GM19397 (cell line): ENCODE measurements around the gene GPN1.
"Not testable (repeated sequence)": the region's sequence is repeated elsewhere in the genome, so short reads cannot be mapped to it uniquely, and the experiment has no call there.

Source experiments
- ATAC-seq: cut with Tn5 transposase; IDR thresholded peaks from one replicate; pipeline ENCODE4 v1.9.1; 2021; ENCODE audit warnings: mild to moderate bottlenecking, moderate library complexity; ENCODE audit not compliant: unreplicated experiment

GPN1 gene

DNA sequence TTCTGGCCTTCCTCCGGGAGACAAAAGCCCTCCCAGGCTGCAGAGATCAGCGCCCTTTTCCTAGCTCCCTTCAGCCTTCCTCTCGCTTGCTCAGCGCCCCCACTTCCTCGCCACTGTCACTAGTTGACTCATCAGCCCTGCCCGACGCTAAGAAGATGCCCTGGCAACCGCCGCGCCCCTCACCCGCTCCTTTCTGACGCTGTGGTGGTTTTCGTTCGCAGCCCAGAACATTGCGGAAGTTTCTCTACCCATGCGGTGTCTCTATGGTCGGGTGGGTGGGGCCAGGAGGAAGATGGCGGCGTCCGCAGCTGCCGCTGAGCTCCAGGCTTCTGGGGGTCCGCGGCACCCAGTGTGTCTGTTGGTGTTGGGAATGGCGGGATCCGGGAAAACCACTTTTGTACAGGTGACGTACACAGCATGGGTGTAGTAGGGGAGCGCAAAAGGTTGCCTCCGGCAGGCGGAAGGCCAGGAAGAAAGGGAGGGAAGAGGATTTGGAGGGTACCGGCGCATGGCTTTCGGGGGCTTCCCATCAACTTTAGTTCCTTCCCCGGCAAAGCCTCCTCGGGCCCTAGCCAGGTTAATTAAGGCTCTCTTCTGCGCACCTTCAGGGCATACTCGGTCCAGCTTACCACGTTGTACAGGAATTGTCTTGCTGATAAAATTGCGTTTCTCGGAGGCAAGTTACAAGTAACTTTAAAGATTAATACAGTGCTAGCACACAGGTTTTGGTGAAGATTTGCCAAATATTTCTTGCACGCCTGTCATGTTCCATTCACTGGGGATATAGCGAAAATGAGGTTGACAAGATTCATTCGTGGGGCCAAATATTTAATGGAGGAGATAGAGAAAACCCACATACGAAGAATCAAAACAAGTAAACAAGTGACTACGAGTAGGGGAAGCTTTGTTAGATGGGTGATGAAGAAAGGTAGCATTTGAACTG is at the start of gene GPN1, which contains the start of gene CCDC121:
Gene GPN1 (plus strand): TSS at position 284 of the 943 bp plus-strand sequence. CDS start 9 bp downstream, at position 293.
Gene CCDC121 (minus strand): TSS at position 246 of the 943 bp plus-strand sequence. CDS start 1,213 bp downstream, outside the sequence.
- peak; percentile 95 for ATAC-seq

GRCh38 chr2:27581417-27582128 is 47.3 kb upstream of the GPN1 start:
- no peak for ATAC-seq

- no peak for ATAC-seq
These were observed 46.6 kb upstream of the GPN1 start for GRCh38 chr2:27582129-27582694.

DNA sequence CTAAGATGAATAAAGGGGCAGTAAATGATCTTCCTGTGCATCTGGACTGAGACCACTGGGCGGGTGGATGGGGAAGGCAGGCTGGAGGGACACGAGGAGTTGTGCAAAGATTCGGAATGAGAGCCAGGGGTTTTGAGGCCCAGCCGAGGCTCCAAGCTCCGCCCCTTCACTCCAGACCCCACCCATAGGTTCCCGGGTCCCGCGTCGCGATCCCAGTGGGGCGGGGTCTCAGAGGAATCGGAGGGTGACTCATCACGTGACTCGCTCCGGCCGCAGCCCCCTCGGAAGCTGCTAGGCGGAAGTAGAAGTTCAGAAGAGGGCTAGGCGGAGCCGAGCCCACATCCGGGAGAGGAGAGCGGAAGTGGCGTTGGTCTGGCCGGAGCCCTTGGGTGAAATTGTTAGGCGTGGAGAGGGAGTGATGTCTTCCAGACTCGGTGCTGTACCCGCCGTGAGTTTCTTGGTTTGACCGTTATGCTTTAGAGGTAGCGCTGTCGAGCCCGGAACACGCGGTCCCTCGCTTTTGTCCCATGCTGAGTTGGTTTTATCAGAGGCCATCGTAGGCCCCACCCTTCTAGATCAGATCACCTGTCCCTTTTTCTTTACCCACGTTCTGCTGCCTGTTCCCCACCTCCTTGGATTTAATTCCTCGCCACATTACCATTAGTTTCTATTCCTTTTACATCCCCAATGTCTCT is 46.0 kb upstream of the GPN1 start, which contains the start of gene ZNF512:
Gene ZNF512 (plus strand): TSS at position 348 of the 695 bp plus-strand sequence. CDS start 71 bp downstream, at position 419.
- peak; percentile 94 for ATAC-seq

- ATAC-seq, result no peak
These were observed 45.4 kb upstream of the GPN1 start for GRCh38 chr2:27583390-27583915.

DNA sequence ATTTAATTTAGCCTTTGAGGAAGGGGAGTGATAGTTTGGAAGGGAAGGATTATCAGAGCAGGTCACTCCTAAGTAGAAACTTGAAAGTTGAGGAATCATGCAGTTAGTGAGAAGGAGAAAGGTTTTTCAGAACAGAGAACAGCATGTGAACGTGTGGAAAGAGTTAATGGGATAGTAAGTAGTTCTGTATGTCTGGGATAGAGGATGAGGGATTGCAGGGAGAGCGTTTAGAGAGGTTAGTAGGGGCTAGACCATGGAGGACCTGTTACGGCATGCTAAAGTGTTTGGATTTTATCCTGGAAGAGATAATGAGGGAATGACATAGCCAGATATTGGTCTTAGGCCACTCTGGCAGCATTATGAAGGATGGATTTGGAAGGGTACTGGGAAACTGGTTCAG is 44.3 kb upstream of the GPN1 start:
- ATAC-seq, result no peak

GRCh38 chr2:27587025-27587424 is 41.8 kb upstream of the GPN1 start:
- ATAC-seq, result no peak

DNA sequence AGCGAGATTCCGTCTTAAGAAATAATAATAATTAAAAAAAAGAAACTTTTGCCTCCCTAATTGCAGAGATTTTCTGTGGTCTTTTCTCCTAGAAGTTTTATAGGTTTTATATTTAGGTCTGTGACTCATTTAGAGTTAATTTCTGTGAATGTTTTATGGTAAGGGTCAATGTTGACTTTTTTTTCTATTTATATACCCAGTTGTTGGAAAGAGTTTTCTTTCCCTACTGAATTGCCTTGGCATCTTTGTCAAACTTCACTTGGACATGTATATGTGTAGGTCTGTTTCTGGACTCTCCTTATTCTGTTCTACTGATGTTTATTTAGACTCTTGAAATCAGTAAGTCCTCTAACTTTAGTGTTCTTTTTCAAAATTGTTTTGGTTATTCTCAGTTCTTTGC is 40.5 kb upstream of the GPN1 start:
- no peak for ATAC-seq

DNA sequence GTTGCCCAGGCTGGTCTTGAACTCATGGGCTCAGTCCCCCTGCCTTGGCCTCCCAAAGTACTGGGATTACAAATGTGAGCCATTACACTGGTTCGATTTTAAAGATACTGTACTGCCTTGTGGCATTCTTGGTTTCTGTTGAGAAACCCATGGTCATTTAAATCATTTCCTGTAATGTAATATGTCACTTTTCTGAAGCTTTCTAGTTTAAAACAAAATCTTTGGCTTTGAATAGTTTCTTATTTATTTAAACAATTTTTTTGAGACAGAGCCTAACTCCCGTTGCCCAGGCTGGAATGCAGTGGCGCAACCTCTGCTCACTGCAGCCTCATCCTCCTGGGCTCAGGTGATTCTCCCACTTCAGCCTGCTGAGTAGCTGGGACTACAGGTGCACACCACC is 37.1 kb upstream of the GPN1 start:
- ATAC-seq, result no peak

DNA sequence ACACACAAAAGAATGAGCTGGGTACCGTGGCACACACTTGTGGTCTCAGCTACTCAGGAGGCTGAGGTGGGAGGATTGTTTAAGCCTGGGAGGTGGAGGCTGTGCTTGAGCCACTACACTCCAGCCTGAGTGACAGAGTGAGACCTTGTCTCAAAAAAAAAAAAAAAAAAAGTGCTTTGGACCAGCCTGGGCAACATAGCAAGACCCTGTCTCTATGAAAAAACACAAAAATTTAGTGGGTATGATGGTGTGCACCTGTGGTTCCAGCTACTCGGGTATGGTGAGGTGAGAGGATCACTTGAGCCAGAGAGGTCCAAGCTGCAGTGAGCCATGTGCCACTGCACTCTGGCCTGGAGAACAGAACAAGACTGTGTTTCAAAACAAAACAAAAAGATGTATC is 35.6 kb upstream of the GPN1 start:
- ATAC-seq, result no peak

- not testable (repeated sequence) for ATAC-seq
These were observed 34.7 kb upstream of the GPN1 start for GRCh38 chr2:27594020-27594703.

DNA sequence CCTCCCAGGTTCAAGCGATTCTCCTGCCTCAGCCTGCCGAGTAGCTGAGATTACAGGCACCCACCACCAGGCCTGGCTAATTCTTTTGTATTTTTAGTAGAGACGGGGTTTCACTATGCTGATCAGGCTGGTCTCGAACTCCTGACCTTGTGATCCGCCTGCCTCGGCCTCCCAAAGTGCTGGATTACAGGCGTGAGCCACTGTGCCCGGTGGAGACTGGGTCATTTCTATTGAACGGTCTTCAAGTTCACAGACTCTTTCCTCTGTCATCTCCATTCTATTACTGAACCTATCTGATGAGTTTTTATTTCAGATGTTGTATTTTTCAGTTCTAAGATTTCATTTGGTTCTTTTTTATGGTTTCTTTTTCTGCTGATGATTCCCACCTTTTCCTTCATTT is 33.4 kb upstream of the GPN1 start:
- not testable (repeated sequence) for ATAC-seq

DNA sequence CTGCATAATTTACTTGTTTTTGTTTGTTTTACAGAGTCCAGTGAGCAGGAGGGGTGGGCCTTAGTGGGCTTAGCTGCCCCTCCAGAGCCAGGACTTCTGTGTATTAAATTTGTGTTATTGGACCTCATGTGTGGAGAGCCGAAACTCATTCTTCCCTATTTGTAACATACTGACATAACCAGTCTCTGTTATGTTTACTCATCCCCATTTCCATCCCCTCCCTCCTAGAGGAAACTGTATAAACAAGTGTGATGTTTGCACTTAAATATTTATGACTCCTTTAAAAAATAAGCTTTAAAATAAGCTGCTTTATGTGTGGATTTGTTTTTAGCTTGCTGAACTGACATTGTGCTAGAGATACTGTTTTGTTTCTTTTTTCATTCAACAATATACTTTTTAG is 32.2 kb upstream of the GPN1 start:
- no peak for ATAC-seq

DNA sequence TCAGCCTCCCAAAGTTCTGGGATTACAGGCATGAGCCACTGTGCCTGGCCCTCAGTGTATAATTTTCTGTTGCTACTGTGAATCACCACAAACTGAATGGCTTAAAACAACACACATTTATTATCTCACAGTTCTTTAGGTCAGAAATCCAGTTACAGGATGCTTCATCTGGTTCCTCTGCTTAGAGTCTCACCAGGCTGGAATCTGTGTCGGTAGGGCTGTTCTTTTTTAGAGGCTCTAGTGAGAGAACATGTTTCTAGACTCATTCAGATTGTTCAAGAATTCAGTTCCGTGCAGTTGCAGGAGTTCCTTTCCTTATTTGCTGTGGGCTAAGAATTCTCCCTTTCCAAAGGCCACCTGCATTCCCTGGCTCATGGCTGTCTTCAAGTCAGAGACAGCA is 22.2 kb upstream of the GPN1 start:
- no peak for ATAC-seq

GRCh38 chr2:27613985-27614384 is 14.9 kb upstream of the GPN1 start:
- ATAC-seq, result no peak

- ATAC-seq, result no peak
These were observed 13.5 kb upstream of the GPN1 start for GRCh38 chr2:27615316-27615715.

GRCh38 chr2:27621524-27621923 is 7.3 kb upstream of the GPN1 start:
- ATAC-seq, result no peak

DNA sequence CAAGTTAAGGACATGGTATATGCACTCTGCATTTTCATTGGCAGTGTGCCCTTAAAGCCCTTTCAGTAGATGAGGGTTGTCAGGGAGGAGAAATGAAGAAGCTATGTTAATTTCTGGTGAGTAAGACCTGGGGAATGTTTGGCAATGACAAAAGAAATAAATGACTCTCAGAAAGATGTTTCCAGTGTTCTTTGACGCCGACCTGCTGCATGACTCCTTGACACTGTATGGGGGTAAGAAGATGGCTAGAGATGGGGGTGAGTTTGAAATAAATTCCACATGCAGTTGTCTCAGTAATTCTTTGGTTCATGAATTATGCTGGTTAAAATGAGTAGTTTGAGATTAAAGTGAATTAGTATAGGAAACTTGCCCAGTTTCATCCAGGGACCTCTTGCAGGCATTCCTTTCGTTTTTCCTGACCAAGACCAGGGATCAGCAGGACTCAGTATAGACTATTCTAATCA is 5.9 kb upstream of the GPN1 start:
- ATAC-seq, result no peak

DNA sequence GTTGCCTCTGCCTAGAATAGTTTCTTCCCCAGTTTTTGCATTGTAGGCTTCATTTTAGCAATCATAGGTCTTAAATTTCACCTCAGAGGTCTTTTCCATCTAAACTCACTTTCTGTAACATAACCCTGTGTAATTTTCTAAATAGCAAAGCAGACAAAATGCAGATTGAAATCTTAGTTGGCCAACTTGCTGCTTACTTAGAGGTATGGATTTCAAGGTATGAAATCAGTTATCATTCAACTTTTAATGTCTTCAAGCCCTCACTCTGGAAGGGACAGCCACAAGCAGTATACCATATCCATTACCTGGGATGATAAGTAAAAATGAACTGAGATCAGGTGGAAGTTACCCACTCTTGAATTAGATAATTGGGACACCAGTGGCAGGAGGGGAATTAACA is 3.9 kb upstream of the GPN1 start:
- ATAC-seq, result no peak

- ATAC-seq, result not testable (repeated sequence)
These were observed 2.5 kb upstream of the GPN1 start for GRCh38 chr2:27626323-27626722.
